Skeletal muscle tissue (tissue), 4 donors: ENCODE results near the gene METTL26. TPM values are rescaled to one million over a fixed set of nuclear protein-coding genes. Genes with fewer than 3 reads are reported as not detected.

Experiments
- H3K27ac ChIP-seq: one replicate; pipeline ENCODE4 v1.7.0; 2013; ENCODE audit warnings: mild to moderate bottlenecking, low read depth, low read length, inconsistent platforms
- H3K27me3 ChIP-seq, 3 donors: one replicate each; pipeline ENCODE4 v1.7.0; 2013; ENCODE audit warnings: low read length in 3 of 3; ENCODE audit not compliant: control insufficient read depth in 3 of 3, insufficient read depth in 3 of 3
- H3K36me3 ChIP-seq, 3 donors: one replicate each; pipeline ENCODE4 v1.7.0; 2013; ENCODE audit warnings: low read length in 3 of 3; ENCODE audit not compliant: control insufficient read depth in 3 of 3, insufficient read depth in 3 of 3
- H3K4me1 ChIP-seq, 3 donors: one replicate each; pipeline ENCODE4 v1.7.0; 2013; ENCODE audit warnings: low read length in 3 of 3, mild to moderate bottlenecking in 3 of 3; ENCODE audit not compliant: control insufficient read depth in 3 of 3, insufficient read depth in 3 of 3
- H3K4me3 ChIP-seq, 3 donors: one replicate each; pipeline ENCODE4 v1.7.0; 2013; ENCODE audit warnings: low read length in 3 of 3
- H3K9ac ChIP-seq, 3 donors: one replicate each; pipeline ENCODE4 v1.7.0; 2013; ENCODE audit warnings: low read length in 3 of 3, mild to moderate bottlenecking in 3 of 3, moderate library complexity in 2 of 3, low read depth in 1 of 3
- H3K9me3 ChIP-seq, 3 donors: one replicate each; pipeline ENCODE4 v1.7.0; 2013; ENCODE audit warnings: low read length in 3 of 3; ENCODE audit not compliant: control insufficient read depth in 3 of 3
- total RNA-seq: library from RNA; depleted of rRNA; stranded (reverse); fragments of >200 nt; gene quantifications from one replicate; pipeline ENCODE4 v1.2.3, GENCODE V29; 2014
- donor health status: Osteomylitis.

Gene METTL26
- 32.4 TPM for total RNA-seq

DNA sequence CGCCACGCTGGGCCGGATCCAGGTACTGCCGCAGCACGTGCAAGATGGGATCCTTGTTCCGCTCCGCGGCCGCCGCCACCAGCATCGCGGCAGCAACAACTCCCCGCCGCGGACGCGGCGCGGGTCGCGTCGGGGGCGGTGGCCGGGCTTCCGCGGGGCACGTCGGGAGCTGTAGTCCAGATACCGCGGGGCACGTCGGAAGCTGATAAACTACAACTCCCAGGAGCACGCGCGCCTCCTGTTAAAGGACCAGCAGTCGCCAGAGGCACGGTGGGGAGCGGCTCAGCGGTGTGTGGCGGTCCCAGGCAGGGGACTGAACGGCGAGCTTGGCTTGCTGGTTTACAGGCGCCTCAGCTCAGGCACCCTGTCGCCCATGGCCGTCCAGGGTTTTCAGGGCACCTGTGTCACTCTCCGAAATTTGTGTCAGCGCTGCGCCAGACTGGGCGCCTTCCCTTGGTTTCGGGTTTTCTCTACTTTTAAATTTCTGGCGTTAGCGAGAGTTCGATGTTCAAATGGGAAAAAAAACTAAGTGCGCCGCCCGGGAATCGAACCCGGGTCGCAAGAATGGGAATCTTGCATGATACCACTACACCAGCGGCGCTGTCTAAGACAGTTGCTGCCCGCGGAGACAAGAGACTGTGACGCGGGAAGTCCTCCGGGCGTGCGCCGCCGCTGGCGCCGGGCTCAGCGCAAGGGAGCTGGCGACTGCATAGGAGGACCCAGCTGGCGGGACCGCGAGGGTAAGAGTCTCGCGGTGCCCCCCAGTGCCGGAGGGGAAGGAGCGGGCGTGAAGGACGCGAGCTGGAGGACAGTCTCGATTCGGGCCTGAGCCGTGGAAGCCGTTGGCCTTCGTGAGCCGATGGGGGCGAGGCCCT is at the start of gene METTL26:
Gene METTL26, minus strand, starts transcription at position 100 of the 875 bp plus-strand sequence. Its CDS starts 15 bp downstream, at position 85.
- Histone ChIP-seq H3K27ac (peak within 1 kb of the TSS; percentile 95), H3K27me3 (no peaks in the 10 kb centered on the region), H3K9me3 (no peaks in the 10 kb centered on the region), H3K4me3 (peak within 1 kb of the TSS; percentile 93 to 96 (median 95)), H3K4me1 (peaks cover 22 to 32% (median 29%) of the 10 kb centered on the region in 3 donors), H3K9ac (peak within 1 kb of the TSS; percentile 81 to 98 (median 97)), H3K36me3 (peaks cover 6 to 8% (median 7%) of the 10 kb centered on the region in 3 donors)

DNA sequence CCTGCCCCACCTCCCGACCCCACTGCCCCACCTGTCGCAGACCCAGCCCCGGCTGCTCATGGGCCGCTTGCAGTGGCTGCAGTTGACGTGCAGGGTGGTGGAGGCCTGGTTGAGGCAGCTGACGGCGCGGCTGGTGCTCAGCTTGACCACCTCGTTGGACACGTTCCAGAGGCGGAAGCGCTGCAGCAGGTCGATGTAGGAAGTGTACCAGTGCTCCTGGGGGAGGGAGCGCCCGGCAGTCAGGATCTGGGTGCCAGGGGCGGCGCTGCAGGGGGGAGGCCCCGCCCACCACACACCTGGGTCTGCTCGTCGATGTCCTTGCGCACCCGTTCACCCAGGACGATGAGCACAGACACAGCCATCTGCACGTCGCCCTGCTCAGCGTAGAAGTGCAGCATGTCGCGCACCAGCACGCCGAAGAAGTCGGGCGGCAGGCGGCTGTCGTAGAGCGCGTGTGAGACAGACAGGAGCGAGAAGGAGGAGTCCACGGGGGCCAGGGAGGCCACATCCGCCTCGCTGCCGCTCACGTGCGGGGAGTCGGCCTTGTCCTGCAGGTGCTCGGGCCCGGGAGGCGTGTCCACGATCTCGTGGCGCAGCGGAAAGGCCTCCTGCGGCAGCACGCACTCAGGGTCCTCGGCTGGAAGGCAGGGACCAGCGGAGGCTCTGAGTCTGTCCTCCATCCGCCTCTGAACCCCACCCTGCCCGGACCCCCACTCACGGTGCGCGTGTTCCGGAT is 49.0 kb upstream of the METTL26 start:
- Histone ChIP-seq H3K9ac (no peak overlapping the region), H3K4me3 (peak overlapping the region in 1 of 3 donors; percentile 41), H3K36me3 (peaks cover 22 to 37% (median 26%) of the 10 kb centered on the region in 3 donors), H3K27ac (no peak overlapping the region), H3K9me3 (no peaks in the 10 kb centered on the region), H3K27me3 (no peaks in the 10 kb centered on the region), H3K4me1 (peaks cover 57 to 84% (median 60%) of the 10 kb centered on the region in 3 donors)

DNA sequence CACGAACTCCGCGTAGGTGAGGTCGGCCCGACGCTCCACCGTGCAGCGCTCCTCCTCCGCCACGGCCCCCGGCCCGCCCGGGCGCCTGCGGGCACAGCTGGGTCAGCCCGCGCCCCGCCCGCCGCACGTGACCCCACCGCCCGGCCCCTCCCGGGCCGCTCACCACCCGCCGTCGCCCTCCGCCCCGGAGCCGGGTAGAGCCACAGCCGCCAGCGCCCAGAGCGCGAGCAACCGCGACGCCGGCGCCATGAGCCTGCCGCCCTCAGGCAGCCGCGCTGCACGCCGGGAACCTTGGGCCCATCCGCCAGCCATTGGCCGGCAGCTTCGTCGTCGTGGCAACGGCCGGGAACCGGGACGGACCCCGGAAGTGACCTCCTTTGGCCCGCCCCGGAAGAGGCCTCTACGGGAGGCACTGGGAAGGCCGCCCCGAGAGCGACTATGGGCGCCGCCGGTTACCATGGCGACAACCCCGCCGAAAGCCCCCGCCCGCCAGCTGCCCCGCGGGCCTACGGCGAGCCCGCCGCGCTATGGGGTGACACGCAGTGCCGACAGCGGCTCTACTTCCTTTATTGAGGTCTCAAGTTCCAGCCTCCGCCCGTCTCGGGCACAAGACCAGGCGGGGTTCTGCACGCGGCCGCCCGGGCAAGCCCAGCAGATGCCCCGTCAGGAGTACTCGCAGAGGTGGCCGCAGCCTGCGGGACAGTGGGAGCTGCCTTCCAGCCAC is 48.1 kb upstream of the METTL26 start, which contains the start of gene JMJD8:
Gene JMJD8, minus strand, starts transcription at position 264 of the 724 bp plus-strand sequence. Its CDS starts 15 bp downstream, at position 249.
- Histone ChIP-seq H3K4me3 (peak within 1 kb of the TSS; percentile 72 to 87 (median 81)), H3K9me3 (no peaks in the 10 kb centered on the region), H3K27me3 (no peaks in the 10 kb centered on the region), H3K4me1 (peaks cover 53 to 82% (median 56%) of the 10 kb centered on the region in 3 donors), H3K27ac (peak within 1 kb of the TSS; percentile 54), H3K9ac (peak within 1 kb of the TSS; percentile 51 to 82 (median 62)), H3K36me3 (peaks cover 22 to 37% (median 26%) of the 10 kb centered on the region in 3 donors)

DNA sequence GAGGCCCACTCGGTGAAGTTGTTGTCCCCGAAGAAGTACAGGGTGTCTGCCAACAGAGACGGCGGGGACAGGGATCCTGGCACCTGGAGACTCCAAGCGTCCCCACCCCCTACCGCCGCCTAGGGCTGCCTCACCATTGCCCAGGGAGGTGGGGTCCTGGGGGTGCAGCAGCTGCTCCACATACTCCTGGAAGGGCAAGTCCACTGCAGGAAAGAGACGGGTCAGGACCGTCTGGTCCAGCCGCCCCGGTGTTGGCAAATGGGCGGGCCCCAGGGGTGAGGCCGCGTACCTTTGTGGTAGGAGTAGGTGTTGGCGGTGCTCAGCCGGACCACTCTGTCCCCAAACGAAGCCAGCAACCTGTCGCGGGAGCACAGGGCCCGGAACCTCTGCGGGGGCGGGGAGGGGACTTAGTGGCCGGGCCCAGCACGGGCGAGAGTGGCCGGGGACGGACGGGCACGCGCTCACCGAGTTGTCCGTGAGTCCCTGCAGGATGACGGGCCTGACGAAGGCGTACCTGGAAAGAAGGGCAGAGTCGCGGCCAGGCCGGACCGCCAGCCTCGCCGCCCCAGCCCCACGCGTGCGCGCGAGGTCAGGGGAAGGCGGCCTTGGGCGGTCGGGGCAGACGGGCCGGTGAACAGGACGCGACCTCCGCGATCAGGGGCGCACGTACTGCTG is 47.4 kb upstream of the METTL26 start:
- no peaks in the 10 kb centered on the region for H3K27me3 ChIP-seq
- H3K9me3 ChIP-seq: no peaks in the 10 kb centered on the region
- peak overlapping the region; percentile 59 to 87 (median 81) for H3K4me3 ChIP-seq
- peaks cover 50 to 75% (median 52%) of the 10 kb centered on the region in 3 donors for H3K4me1 ChIP-seq
- no peak overlapping the region for H3K27ac ChIP-seq
- peaks cover 22 to 37% (median 26%) of the 10 kb centered on the region in 3 donors for H3K36me3 ChIP-seq
- H3K9ac ChIP-seq: peak overlapping the region; percentile 33 to 79 (median 62)

DNA sequence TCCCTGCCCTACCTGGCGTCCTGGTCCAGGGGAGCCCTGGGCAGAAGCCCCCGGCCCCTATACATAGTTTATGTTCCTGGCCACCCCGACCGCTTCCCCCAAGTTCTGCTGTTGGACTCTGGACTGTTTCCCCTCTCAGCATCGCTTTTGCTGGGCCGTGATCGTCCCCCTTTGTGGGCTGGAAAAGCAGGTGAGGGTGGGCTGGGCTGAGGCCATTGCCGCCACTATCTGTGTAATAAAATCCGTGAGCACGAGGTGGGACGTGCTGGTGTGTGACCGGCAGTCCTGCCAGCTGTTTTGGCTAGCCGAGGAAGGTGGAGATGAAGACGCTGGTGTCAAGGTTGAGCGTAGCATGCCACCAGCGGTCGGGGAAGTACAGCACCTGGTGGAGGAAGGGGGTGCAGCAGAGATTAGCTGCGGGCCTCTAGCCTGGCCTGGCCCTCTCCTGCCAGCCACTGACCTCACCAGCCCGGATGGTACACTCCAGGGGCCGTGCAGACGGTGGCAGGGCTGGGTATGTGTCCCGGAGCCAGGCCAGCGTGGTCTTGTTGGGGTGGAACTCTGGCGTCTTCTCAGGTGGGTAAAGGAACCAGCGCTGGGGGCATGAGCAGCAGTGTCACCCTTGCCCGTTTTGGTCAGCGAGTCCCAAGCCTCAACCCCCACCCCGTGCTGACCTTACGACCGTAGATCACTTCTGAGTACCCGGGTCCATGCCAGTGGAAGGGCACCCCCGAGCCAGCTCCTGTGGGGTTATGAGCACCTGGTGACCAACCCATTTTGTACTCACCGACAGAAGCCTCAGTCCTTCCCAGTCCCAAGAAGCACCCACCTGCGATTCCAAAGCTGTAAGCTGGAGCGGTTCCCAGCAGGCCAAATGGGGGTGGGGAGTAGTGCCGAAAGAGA is 46.6 kb upstream of the METTL26 start:
- Histone ChIP-seq H3K4me1 (peaks cover 48 to 69% (median 50%) of the 10 kb centered on the region in 3 donors), H3K27ac (no peak overlapping the region), H3K9me3 (no peaks in the 10 kb centered on the region), H3K9ac (peak overlapping the region in 1 of 3 donors; percentile 79), H3K27me3 (no peaks in the 10 kb centered on the region), H3K36me3 (peaks cover 21 to 35% (median 26%) of the 10 kb centered on the region in 3 donors), H3K4me3 (peak overlapping the region in 2 of 3 donors; percentile 81 to 87)

DNA sequence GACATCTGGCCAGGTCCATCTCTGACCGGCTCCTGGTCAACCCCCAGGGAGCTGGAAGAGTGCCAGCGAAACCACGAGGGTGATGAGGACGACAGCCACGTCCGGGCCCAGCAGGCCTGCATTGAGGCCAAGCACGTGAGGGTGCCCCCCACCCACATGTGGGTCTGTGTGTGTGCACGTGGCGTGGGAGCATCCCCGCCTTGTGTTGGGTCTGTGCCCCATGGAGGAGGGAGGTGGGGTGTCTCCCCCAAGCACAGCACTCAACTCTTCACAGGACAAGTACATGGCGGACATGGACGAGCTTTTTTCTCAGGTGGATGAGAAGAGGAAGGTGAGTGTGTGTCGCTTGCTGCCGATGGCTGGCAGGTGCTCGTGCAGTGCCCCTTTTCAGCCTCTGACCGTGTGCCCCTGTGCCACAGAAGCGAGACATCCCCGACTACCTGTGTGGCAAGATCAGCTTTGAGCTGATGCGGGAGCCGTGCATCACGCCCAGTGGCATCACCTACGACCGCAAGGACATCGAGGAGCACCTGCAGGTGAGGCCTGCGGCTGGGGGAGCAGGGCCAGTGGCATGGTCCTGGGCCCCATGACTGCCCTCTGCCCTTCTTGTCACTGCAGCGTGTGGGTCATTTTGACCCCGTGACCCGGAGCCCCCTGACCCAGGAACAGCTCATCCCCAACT is 45.8 kb upstream of the METTL26 start:
- Histone ChIP-seq H3K27me3 (peaks cover 0 to 4% (median 0%) of the 10 kb centered on the region in 3 donors), H3K36me3 (peaks cover 16 to 27% (median 26%) of the 10 kb centered on the region in 3 donors), H3K9ac (peak overlapping the region in 1 of 3 donors; percentile 93), H3K4me1 (peaks cover 48 to 60% (median 50%) of the 10 kb centered on the region in 3 donors), H3K4me3 (peak overlapping the region; percentile 10 to 86 (median 85)), H3K9me3 (no peaks in the 10 kb centered on the region), H3K27ac (no peak overlapping the region)

DNA sequence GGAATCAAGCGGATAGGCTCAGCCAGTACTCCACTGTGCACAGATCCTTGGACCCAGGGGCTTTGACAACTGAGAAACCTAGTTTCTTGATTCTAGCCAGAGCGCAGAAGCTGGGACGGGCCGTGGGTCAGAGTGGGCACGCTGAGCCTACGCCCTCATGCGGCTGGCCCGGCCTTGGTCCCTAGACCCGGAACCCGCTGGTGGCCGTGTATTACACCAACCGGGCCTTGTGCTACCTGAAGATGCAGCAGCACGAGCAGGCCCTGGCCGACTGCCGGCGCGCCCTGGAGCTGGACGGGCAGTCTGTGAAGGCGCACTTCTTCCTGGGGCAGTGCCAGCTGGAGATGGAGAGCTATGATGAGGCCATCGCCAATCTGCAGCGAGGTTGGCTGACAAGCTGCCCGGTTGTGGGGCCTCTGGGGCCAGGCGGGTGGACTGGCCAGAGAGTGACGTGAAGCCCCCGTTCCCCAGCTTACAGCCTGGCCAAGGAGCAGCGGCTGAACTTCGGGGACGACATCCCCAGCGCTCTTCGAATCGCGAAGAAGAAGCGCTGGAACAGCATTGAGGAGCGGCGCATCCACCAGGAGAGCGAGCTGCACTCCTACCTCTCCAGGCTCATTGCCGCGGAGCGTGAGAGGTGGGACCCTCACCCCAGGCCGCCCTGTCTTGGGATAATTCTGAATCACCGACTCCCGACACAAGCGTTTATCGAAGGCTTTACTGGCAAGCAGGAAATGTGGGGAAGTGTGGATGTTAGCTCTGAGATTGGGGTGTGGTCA is 45.1 kb upstream of the METTL26 start:
- H3K9ac ChIP-seq: peak overlapping the region; percentile 86 to 93 (median 88)
- H3K36me3 ChIP-seq: peaks cover 16 to 23% (median 22%) of the 10 kb centered on the region in 3 donors
- peak overlapping the region; percentile 81 to 86 (median 85) for H3K4me3 ChIP-seq
- H3K27ac ChIP-seq: peak overlapping the region; percentile 79
- peaks cover 47 to 55% (median 50%) of the 10 kb centered on the region in 3 donors for H3K4me1 ChIP-seq
- peaks cover 0 to 7% (median 0%) of the 10 kb centered on the region in 3 donors for H3K27me3 ChIP-seq
- no peaks in the 10 kb centered on the region for H3K9me3 ChIP-seq
